Spleen (tissue), 11 donors: ENCODE results near the gene FLT3LG. TPM values are rescaled to one million over a fixed set of nuclear protein-coding genes. Genes with fewer than 3 reads are reported as not detected.

Experiments used
- DNase-seq: peaks from one replicate; pipeline ENCODE4 v3.0.0-alpha.2; 2020
- H3K27ac ChIP-seq, 8 donors: fragments of 200-600 bp; sonication (generic) in 7 of 8; 1 replicate in 4 of 8; 2 replicates in 4 of 8; pipeline versions ENCODE4 v1.5.0 to v1.8.0; 2016 to 2021; ENCODE audit warnings: inconsistent platforms in 4 of 8, mild to moderate bottlenecking in 4 of 8, moderate library complexity in 1 of 8
- H3K27me3 ChIP-seq, 7 donors: fragments of 200-600 bp; sonication (generic) in 6 of 7; replicated peaks in 1 of 7; 1 replicate in 4 of 7; 2 replicates in 3 of 7; pipeline versions ENCODE4 v1.5.0 to v1.8.0; 2016 to 2021; ENCODE audit warnings: inconsistent platforms in 3 of 7, mild to moderate bottlenecking in 1 of 7
- H3K36me3 ChIP-seq, 6 donors: fragments of 200-600 bp; sonication (generic) in 5 of 6; 1 replicate in 4 of 6; 2 replicates in 2 of 6; pipeline versions ENCODE4 v1.5.0 to v1.8.0; 2016 to 2021; ENCODE audit warnings: inconsistent platforms in 2 of 6
- H3K4me1 ChIP-seq, 6 donors: fragments of 200-600 bp; sonication (generic) in 5 of 6; 1 replicate in 3 of 6; 2 replicates in 3 of 6; pipeline versions ENCODE4 v1.5.0 to v1.8.0; 2016 to 2021; ENCODE audit warnings: inconsistent platforms in 3 of 6
- H3K4me3 ChIP-seq, 8 donors: fragments of 200-600 bp; sonication (generic) in 7 of 8; 1 replicate in 4 of 8; 2 replicates in 4 of 8; pipeline versions ENCODE4 v1.5.0 to v1.8.0; 2016 to 2021; ENCODE audit warnings: inconsistent platforms in 4 of 8, mild to moderate bottlenecking in 4 of 8, moderate library complexity in 2 of 8
- H3K9me3 ChIP-seq, 8 donors: fragments of 200-600 bp; sonication (generic) in 7 of 8; 1 replicate in 4 of 8; 2 replicates in 4 of 8; pipeline versions ENCODE4 v1.5.0 to v1.8.0; 2016 to 2021; ENCODE audit warnings: inconsistent platforms in 4 of 8
- POLR2A ChIP-seq, 3 donors: fragments of 450-650 bp; IDR thresholded peaks; one replicate each; pipeline ENCODE4 v1.5.1; 2017; ENCODE audit warnings: antibody characterized with exemption in 3 of 3, mild to moderate bottlenecking in 1 of 3
- POLR2AphosphoS5 ChIP-seq, 3 donors: sonication (generic); formaldehyde crosslinking; IDR thresholded peaks; one replicate each; pipeline ENCODE4 v1.5.1; 2017; ENCODE audit warnings: antibody characterized with exemption in 3 of 3
- WGBS, 5 donors: extraction: QIAGEN DNeasy Blood & Tissue Kit in 3 of 5; methylation state at CpG; one replicate each; pipeline versions ENCODE4 v1.1.5 to v1.1.7; 2013 to 2018; 5-methylcytosine and 5-hydroxymethylcytosine counted together
- intact Hi-C: fragments of 100-400 bp; cut with DNase I; formaldehyde crosslinking; loops from one replicate; pipeline ENCODE4 v1.15.0; 2023; ENCODE audit warnings: low total_unique reads
- polyA plus RNA-seq, 3 donors: library from polyadenylated mRNA; stranded (reverse); fragments of 200-250 nt; gene quantifications; one replicate each; pipeline ENCODE4 v1.2.1, GENCODE V29; 2013
- total RNA-seq, 7 donors: library from RNA; depleted of rRNA in 3 of 7; stranded (reverse); fragments of >200 nt in 3 of 7; fragmentation: NEBNext Ultra II Directional in 4 of 7; extraction: Animal tissue kit (Norgen Biotek cat#: 25700) in 4 of 7; gene quantifications; one replicate each; pipeline versions ENCODE4 v1.1.0 to v1.2.1, GENCODE V29; 2016 to 2021
- TF ChIP-seq, protein P1 (sequence below), 11 experiments: fragments of 200-600 bp in 7 of 11; fragments of 450-650 bp in 4 of 11; sonication (generic) in 4 of 11; IDR thresholded peaks in 8 of 11; conservative IDR thresholded peaks in 3 of 11; 1 replicate in 7 of 11; 2 replicates in 4 of 11; pipeline versions ENCODE4 v1.4.0 to v1.8.0; 2016 to 2021; ENCODE audit warnings: antibody characterized with exemption in 11 of 11, inconsistent platforms in 4 of 11, mild to moderate bottlenecking in 1 of 11
- donor health status: healthy with polysubstance abuse.
- donor health status: DM: no; HTN: no; CAD: no; lungs with moderate emphysema.
- donor health status: DM: no; HTN: no; CAD: no.
- donor health status: Bipolar disorder and iron deficiency.
- donor health status: healthy.
- donor health status: DM: no; HTN: no; CAD: no.
- donor health status: DM: yes; HTN: yes; CAD: no.

The FLT3LG gene
- total and polyA plus RNA-seq, 10 donors, result 11.2 to 32.8 (median 22.0) TPM

DNA sequence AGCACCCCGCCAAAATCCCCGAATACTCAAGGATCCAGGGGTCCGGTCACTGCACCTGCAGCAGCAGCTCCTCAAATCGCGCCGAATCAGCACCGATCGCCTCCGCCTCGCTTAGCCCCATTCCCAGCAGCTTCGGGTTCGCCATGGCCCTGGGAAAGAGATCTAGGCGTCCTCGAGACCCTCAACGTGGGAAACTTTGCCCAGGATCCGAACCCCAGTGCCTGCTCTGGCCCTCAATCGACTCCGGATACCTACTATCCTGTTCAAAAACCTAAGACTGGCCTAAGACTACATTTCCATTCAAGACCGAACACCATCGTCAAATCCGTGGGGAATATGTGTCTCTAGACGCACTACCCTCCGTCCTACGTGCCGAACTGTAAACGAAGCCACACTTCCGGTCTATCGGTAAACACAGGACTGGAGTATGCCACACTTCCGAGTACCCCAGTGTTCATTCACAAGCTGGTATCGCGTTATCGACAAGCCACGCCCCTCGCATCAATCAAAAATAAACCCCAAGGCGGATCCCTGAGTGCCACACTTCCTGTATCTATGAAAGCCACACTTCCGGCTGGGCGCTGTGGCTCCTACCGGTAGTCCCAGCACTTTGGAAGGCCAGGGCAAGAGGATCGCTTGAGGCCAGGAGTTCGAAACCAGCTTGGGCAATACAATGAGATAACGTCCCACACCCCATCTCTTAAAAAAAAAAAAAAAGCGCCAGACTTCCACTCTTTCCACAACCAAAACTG is 22.4 kb upstream of the FLT3LG start, which contains the start of gene PIH1D1:
TSS of gene PIH1D1 (minus strand) at position 385 of the 752 bp plus-strand sequence. CDS start at position 145, 240 bp downstream.
- peak; percentile 96 for DNase-seq
- TF ChIP-seq, protein P1, sequence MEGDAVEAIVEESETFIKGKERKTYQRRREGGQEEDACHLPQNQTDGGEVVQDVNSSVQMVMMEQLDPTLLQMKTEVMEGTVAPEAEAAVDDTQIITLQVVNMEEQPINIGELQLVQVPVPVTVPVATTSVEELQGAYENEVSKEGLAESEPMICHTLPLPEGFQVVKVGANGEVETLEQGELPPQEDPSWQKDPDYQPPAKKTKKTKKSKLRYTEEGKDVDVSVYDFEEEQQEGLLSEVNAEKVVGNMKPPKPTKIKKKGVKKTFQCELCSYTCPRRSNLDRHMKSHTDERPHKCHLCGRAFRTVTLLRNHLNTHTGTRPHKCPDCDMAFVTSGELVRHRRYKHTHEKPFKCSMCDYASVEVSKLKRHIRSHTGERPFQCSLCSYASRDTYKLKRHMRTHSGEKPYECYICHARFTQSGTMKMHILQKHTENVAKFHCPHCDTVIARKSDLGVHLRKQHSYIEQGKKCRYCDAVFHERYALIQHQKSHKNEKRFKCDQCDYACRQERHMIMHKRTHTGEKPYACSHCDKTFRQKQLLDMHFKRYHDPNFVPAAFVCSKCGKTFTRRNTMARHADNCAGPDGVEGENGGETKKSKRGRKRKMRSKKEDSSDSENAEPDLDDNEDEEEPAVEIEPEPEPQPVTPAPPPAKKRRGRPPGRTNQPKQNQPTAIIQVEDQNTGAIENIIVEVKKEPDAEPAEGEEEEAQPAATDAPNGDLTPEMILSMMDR (IDR thresholded peaks at IDR 0.05 in 8 of 11, conservative IDR thresholded peaks at IDR 0.05 in 3 of 11), result peak in 5 of 11 experiments; percentile 14 to 45 (median 41)
- TF ChIP-seq POLR2AphosphoS5 (IDR thresholded peaks at IDR 0.05) (peak; percentile 74 to 98 (median 82)), POLR2A (IDR thresholded peaks at IDR 0.05) (peak in 1 of 3 donors; percentile 34)
- no peaks in the 10 kb centered on the region for H3K27me3 ChIP-seq
- peaks cover 13 to 87% (median 43%) of the 10 kb centered on the region in 6 donors for H3K4me1 ChIP-seq
- peak within 1 kb of the TSS; percentile 95 to 98 (median 98) for H3K27ac ChIP-seq
- H3K4me3 ChIP-seq, result peak within 1 kb of the TSS; percentile 65 to 85 (median 74)
- WGBS, 5 donors, result 1% methylated on average over 33 to 42 of the region's 42 CpGs
- no peaks in the 10 kb centered on the region for H3K9me3 ChIP-seq
- intact Hi-C loops, result no loop called here
- peaks cover 0 to 49% (median 18%) of the 10 kb centered on the region in 6 donors for H3K36me3 ChIP-seq

DNA sequence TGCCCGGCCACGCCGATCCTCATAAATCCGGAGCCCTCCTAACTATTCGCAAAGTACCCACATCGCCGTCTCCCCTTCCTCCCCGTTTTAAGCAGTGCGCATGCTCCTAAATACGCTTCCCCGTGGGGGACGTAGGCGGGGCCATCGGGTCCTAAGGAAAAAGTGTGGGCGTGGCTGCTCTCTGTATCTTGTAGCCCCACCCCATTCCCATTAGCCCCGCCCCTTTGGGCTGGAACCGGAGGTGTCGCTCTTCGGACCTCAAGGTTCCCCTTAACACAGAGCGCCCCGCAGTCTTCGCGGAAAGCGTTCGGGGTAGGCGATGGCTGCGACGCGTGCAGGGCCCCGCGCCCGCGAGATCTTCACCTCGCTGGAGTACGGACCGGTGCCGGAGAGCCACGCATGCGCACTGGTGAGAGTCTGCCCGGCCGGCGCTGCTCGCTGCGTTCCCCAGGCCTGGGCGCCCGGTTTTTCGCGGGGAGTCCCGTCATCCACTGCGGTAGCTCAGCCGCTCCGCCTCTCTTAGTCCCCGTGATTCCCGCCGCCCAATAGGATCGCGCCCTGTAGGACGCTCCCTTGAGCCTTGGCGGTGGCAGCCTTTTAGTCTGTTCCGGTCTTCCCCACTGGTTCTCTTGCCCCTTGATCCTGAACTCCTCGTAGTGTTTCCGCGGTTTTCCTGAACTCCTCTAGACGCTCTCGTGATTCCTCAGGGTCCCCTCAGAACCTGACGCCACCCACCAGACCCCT is 20.8 kb upstream of the FLT3LG start, which contains the start of gene ALDH16A1:
TSS of gene ALDH16A1 (plus strand) at position 213 of the 744 bp plus-strand sequence. CDS start at position 320, 107 bp downstream.
- Histone ChIP-seq H3K4me1 (peaks cover 17 to 88% (median 44%) of the 10 kb centered on the region in 6 donors), H3K27ac (peak within 1 kb of the TSS; percentile 95 to 98 (median 98)), H3K36me3 (peaks cover 0 to 48% (median 9%) of the 10 kb centered on the region in 6 donors), H3K4me3 (peak within 1 kb of the TSS; percentile 52 to 85 (median 69)), H3K9me3 (no peaks in the 10 kb centered on the region), H3K27me3 (no peaks in the 10 kb centered on the region)
- peak; percentile 100 for DNase-seq
- WGBS, 5 donors, result 0 to 1% (median 0%) methylated on average over 57 to 66 of the region's 66 CpGs
- intact Hi-C loops, result no loop called here
- TF ChIP-seq POLR2A (IDR thresholded peaks at IDR 0.05), result peak; percentile 14 to 50 (median 14)
- TF ChIP-seq POLR2AphosphoS5 (IDR thresholded peaks at IDR 0.05), result peak; percentile 95 to 97 (median 97)
- TF ChIP-seq, protein P1 (IDR thresholded peaks at IDR 0.05 in 8 of 11, conservative IDR thresholded peaks at IDR 0.05 in 3 of 11), result peak in 3 of 11 experiments; percentile 15 to 46 (median 45)

DNA sequence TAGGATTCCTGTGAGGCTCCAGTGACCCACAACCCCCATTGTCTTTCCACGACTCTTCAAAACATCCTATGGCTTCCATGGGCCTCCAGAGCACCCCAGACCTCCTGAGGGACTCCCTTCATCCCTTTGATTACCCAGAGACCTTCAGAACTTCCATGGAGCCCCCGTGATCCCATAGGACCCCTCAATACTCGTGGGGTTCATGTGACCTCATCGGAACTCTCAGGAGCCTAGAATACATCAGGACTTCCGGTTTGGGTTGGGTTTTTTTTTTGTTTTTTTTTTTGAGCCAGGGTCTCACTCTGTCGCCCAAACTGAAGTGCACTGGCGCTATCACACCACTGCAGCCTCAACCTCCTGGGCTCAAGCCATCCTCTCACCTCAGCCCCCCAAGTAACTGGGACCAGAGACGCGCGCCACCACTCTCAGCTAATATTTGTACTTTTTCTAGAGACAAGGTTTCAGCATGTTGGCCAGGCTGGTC is 20.2 kb upstream of the FLT3LG start:
- DNase-seq, result no peak
- Histone ChIP-seq H3K9me3 (no peaks in the 10 kb centered on the region), H3K36me3 (peaks cover 0 to 47% (median 9%) of the 10 kb centered on the region in 6 donors), H3K27ac (peak overlapping the region; percentile 95 to 98 (median 98)), H3K4me3 (peak overlapping the region; percentile 52 to 85 (median 69)), H3K4me1 (peaks cover 17 to 89% (median 47%) of the 10 kb centered on the region in 6 donors), H3K27me3 (no peaks in the 10 kb centered on the region)
- intact Hi-C loops, result no loop called here
- 31 to 39% (median 34%) methylated on average over 10 of the region's 10 CpGs for WGBS, 5 donors
- TF ChIP-seq POLR2AphosphoS5 (IDR thresholded peaks at IDR 0.05) (no peak), POLR2A (IDR thresholded peaks at IDR 0.05) (no peak)
- TF ChIP-seq, protein P1 (IDR thresholded peaks at IDR 0.05 in 8 of 11, conservative IDR thresholded peaks at IDR 0.05 in 3 of 11), result no peak
